ENCODE results near the gene SCPEP1.

Gene SCPEP1

GRCh38 chr17:57045868-57046704 is 68.2 kb downstream of the SCPEP1 start:
- peak; percentile 44 for DNase-seq

GRCh38 chr17:57046749-57047148 is 68.8 kb downstream of the SCPEP1 start:
- DNase-seq = no peak

- DNase-seq = no peak
Observed at GRCh38 chr17:57048096-57048495, 70.2 kb downstream of the SCPEP1 start.

GRCh38 chr17:57050306-57050705 is 72.4 kb downstream of the SCPEP1 start:
- DNase-seq = no peak

- DNase-seq = no peak
Observed at GRCh38 chr17:57051886-57052361, 74.0 kb downstream of the SCPEP1 start.

Data from activated CD4-positive, alpha-beta T cell treated with anti-CD3 and anti-CD28 coated beads, Interleukin-2, amount 50 U/mL, for 16 hours (primary cell).